ENCODE measurements around the gene VWA7.

Gene VWA7

DNA sequence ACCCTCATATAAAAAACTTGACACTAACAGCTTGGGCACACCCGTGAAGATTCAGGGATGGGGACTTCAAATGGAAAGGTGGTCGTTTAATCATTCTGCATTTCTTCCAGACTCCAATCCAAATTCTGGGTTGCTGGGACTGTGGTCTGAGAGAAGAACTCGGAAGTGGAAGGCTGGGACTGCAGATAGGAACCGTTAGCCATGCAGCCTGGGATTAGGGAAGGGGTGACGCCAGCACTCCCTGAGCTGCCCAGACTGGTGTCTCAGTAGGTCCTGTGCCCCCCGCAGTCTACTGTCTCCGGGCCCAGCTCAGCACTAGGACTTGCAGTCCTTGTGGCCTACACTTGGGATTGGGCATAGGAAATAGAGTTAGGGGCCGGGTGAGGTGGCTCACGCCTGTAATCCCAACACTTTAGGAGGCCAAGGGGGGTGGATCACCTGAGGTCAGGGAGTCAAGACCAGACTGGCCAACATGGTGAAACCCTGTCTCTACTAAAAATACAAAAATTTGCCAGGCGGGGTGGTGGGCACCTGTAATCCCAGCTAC lies 40.3 kb downstream of the VWA7 start:
- ATAC-seq, result no peak
- no peak for TF ChIP-seq ESRRG (CRISPR knock-in tag; IDR thresholded peaks at IDR 0.05)
- TF ChIP-seq CSDC2 (CRISPR knock-in tag; IDR thresholded peaks at IDR 0.05), result no peak
- no peak for TF ChIP-seq OSR1 (CRISPR knock-in tag; IDR thresholded peaks at IDR 0.05)
- no peak for TF ChIP-seq RARB (CRISPR knock-in tag; IDR thresholded peaks at IDR 0.05)

DNA sequence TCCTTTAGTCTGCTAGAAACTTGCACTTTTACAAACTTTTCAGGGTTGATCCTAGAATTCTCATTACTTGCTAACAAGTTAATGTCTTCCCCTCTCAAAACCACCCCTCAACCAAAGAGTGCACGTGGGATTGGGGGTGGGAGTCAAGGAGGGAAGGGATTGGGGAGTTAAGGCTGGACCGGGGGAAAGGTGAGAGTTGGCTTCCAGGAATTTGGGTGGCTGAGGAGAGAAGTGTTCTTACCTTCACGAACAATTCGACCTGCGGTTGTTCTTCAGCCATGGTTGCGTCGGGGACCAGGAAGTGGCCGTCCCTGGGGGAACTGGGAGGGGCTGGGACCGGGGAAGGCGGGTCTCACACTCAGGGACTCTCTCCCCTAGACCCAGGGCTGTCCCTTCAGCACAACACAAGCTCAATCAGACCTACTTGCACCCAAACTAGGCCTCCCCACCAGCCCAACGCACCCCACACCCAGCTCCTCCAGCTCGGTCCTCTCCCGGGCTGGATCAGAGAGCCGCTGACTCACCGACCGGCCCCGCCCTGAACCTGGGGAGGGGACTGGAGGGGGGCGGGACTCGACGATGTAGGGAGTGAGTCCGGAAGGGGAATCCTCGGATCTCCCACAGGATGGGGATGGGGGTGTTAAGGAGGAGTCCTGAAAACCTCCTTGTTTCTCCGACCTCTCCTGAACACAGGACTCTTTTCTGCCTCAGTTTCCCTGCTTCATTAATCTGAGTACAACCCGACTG lies 40.9 kb downstream of the VWA7 start, which contains the start of gene CLIC1:
CLIC1 (minus strand) TSS at position 510 of the 747 bp plus-strand sequence; CDS start at position 280, 230 bp downstream.
- ATAC-seq, result peak; percentile 67
- TF ChIP-seq SNAI2 (CRISPR knock-in tag; IDR thresholded peaks at IDR 0.05) (no peak), CSDC2 (CRISPR knock-in tag; IDR thresholded peaks at IDR 0.05) (no peak), ZFP3 (CRISPR knock-in tag; IDR thresholded peaks at IDR 0.05) (no peak)
- TF ChIP-seq, protein P1, sequence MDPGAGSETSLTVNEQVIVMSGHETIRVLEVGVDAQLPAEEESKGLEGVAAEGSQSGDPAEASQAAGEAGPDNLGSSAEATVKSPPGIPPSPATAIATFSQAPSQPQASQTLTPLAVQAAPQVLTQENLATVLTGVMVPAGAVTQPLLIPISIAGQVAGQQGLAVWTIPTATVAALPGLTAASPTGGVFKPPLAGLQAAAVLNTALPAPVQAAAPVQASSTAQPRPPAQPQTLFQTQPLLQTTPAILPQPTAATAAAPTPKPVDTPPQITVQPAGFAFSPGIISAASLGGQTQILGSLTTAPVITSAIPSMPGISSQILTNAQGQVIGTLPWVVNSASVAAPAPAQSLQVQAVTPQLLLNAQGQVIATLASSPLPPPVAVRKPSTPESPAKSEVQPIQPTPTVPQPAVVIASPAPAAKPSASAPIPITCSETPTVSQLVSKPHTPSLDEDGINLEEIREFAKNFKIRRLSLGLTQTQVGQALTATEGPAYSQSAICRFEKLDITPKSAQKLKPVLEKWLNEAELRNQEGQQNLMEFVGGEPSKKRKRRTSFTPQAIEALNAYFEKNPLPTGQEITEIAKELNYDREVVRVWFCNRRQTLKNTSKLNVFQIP (CRISPR knock-in tag; IDR thresholded peaks at IDR 0.05; ENCODE audit: borderline replicate concordance, low read depth), result no peak

DNA sequence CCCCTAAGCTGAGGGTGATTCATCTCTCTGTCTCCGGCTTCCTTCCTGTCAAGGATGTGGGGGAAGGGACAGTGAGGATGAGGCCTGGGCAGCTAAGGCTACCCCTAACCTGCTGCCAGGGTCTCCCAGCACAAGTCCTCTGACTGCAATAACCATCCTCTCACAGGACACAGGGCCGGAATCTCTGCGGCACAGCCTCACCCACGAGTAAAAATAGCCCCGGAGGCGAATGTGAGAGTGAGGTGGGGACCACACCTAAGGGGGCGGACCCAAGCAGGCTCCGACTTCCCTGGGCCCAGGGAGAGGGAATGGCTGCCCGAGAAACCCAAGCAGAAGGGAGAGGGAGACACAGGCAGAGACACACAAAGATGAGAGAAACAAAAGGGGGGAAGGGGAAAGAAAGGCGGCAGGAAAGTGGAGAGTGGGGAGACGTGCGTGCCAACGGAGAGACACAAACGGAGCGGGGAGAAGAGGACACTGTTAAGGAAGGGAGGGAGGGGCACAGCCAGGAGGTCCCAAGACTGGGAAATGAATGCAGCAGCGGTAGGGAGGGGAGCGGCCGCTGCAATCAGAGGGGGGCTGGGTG lies 42.2 kb downstream of the VWA7 start:
- ATAC-seq, result peak; percentile 7; the same call in 2 of the 3 replicates
- TF ChIP-seq ISL1 (CRISPR knock-in tag; IDR thresholded peaks at IDR 0.05), result no peak
- TF ChIP-seq OSR1 (CRISPR knock-in tag; IDR thresholded peaks at IDR 0.05), result no peak

DNA sequence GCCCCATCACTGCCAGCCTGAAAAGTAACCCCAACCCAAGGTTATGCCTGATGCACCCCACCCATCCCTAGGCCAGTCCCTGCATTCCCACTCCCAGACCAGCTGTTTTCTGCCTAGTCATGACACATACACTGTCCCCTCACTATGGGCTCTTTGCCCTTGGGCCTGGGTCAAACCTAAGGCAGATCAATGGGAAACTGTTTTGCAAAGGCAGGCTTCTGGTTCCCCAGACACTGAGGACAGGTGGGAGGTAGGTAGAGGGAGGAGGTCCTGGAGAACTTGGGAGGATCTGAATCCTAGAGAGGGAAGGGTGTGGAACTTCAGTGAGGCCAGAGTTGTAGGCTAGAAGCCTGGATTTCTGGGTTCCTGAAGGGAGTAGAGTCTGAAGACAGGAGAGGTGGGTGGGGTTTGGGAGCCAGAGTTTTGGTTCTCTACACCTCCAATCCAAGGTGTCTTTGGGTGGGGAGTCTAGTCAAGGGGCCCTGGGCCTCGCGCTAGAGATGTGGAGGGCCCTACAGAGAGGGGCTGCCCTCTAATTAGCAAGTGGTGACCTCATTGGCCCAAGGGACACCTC lies 42.8 kb downstream of the VWA7 start:
- no peak for TF ChIP-seq RARB (CRISPR knock-in tag; IDR thresholded peaks at IDR 0.05)
- ATAC-seq, result no peak

DNA sequence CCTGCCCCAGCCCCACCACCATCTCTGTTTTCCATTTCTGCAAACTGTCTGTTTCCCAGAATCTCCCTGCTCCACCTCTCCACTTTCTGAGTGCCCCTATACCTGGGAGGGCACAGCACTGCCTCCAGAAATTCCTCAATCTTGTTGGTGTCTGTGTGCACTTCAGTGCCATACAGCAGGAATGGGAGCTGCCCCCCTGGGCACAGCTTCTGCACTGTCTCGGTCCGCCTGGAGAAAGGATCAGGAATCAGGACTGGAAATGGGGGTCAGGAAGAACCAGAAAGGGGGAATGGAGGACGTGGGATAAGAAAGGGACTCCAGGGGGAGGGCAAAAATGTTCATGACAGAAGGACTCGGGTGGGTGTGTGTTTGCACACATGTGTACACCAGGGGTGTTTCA lies 43.4 kb downstream of the VWA7 start:
- TF ChIP-seq ISL1 (CRISPR knock-in tag; IDR thresholded peaks at IDR 0.05) (no peak), ZNF8 (CRISPR knock-in tag; IDR thresholded peaks at IDR 0.05) (no peak), GLIS3 (CRISPR knock-in tag; IDR thresholded peaks at IDR 0.05) (no peak), ARNTL (CRISPR knock-in tag; IDR thresholded peaks at IDR 0.05; ENCODE audit: borderline replicate concordance, low read depth) (no peak), PPARA (CRISPR knock-in tag; IDR thresholded peaks at IDR 0.05; ENCODE audit: borderline replicate concordance) (no peak), ZNF70 (CRISPR knock-in tag; IDR thresholded peaks at IDR 0.05) (no peak), CSDC2 (CRISPR knock-in tag; IDR thresholded peaks at IDR 0.05) (no peak), SNAI2 (CRISPR knock-in tag; IDR thresholded peaks at IDR 0.05) (no peak), BACH2 (CRISPR knock-in tag; IDR thresholded peaks at IDR 0.05; ENCODE audit: borderline replicate concordance) (no peak)
- TF ChIP-seq, protein P2, sequence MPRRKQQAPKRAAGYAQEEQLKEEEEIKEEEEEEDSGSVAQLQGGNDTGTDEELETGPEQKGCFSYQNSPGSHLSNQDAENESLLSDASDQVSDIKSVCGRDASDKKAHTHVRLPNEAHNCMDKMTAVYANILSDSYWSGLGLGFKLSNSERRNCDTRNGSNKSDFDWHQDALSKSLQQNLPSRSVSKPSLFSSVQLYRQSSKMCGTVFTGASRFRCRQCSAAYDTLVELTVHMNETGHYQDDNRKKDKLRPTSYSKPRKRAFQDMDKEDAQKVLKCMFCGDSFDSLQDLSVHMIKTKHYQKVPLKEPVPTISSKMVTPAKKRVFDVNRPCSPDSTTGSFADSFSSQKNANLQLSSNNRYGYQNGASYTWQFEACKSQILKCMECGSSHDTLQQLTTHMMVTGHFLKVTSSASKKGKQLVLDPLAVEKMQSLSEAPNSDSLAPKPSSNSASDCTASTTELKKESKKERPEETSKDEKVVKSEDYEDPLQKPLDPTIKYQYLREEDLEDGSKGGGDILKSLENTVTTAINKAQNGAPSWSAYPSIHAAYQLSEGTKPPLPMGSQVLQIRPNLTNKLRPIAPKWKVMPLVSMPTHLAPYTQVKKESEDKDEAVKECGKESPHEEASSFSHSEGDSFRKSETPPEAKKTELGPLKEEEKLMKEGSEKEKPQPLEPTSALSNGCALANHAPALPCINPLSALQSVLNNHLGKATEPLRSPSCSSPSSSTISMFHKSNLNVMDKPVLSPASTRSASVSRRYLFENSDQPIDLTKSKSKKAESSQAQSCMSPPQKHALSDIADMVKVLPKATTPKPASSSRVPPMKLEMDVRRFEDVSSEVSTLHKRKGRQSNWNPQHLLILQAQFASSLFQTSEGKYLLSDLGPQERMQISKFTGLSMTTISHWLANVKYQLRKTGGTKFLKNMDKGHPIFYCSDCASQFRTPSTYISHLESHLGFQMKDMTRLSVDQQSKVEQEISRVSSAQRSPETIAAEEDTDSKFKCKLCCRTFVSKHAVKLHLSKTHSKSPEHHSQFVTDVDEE (CRISPR knock-in tag; IDR thresholded peaks at IDR 0.05), result no peak
- TF ChIP-seq, protein P3, sequence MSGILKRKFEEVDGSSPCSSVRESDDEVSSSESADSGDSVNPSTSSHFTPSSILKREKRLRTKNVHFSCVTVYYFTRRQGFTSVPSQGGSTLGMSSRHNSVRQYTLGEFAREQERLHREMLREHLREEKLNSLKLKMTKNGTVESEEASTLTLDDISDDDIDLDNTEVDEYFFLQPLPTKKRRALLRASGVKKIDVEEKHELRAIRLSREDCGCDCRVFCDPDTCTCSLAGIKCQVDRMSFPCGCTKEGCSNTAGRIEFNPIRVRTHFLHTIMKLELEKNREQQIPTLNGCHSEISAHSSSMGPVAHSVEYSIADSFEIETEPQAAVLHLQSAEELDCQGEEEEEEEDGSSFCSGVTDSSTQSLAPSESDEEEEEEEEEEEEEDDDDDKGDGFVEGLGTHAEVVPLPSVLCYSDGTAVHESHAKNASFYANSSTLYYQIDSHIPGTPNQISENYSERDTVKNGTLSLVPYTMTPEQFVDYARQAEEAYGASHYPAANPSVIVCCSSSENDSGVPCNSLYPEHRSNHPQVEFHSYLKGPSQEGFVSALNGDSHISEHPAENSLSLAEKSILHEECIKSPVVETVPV (CRISPR knock-in tag; IDR thresholded peaks at IDR 0.05), result no peak
- TF ChIP-seq, protein P4, sequence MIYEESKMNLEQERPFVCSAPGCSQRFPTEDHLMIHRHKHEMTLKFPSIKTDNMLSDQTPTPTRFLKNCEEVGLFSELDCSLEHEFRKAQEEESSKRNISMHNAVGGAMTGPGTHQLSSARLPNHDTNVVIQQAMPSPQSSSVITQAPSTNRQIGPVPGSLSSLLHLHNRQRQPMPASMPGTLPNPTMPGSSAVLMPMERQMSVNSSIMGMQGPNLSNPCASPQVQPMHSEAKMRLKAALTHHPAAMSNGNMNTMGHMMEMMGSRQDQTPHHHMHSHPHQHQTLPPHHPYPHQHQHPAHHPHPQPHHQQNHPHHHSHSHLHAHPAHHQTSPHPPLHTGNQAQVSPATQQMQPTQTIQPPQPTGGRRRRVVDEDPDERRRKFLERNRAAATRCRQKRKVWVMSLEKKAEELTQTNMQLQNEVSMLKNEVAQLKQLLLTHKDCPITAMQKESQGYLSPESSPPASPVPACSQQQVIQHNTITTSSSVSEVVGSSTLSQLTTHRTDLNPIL (CRISPR knock-in tag; IDR thresholded peaks at IDR 0.05; ENCODE audit: low read depth), result no peak
- ATAC-seq, result no peak

All from SK-N-SH treated with all-trans-retinoic acid at 6 μM for 48 hours (cell line).